H1 (cell line): Measurements from ENCODE around the gene FKBP10. TPM values are rescaled to one million over a fixed set of nuclear protein-coding genes. Genes with fewer than 3 reads are reported as not detected.

Experiments
- BACH1 ChIP-seq: IDR thresholded peaks from 2 replicates; pipeline ENCODE4 v1.6.1; 2012; ENCODE audit warnings: low read length, improper control_type of control experiment
- CBX8 ChIP-seq: fragments of 300-800, 300-1000 bp; sonication (generic); IDR thresholded peaks from 2 replicates; pipeline ENCODE4 v1.7.1; 2016; ENCODE audit warnings: low read depth, low read length, borderline replicate concordance
- TCF12 ChIP-seq: IDR thresholded peaks from 2 replicates; pipeline ENCODE4 v1.6.1; 2011; ENCODE audit warnings: low read depth, mild to moderate bottlenecking, low read length
- YY1 ChIP-seq: IDR thresholded peaks from 2 replicates; pipeline ENCODE4 v1.6.1; 2011; ENCODE audit warnings: low read depth, mild to moderate bottlenecking, low read length
- polyA plus RNA-seq, 7 experiments: library from polyadenylated mRNA; depleted of rRNA in 3 of 7; stranded (reverse) in 5 of 7; unstranded in 2 of 7; fragments of >200 nt in 5 of 7; fragments of 200-250 nt in 2 of 7; gene quantifications; 1 replicate in 5 of 7; 2 replicates in 1 of 7; 4 replicates in 1 of 7; pipeline versions ENCODE4 v1.2.1 to v1.2.3, GENCODE V29; 2011 to 2013; ENCODE audit warnings: missing spikeins in 2 of 7, mixed read lengths in 2 of 7
- total RNA-seq: library from RNA; stranded (reverse); fragmentation: NEBNext Ultra II Directional; extraction: Animal tissue kit (Norgen Biotek cat#: 25700); gene quantifications from 2 replicates; pipeline ENCODE4 v1.2.1, GENCODE V29; 2021

FKBP10 gene
- total and polyA plus RNA-seq, 2 of the 8 experiments (the other 6 are each of a cell fraction or from before 2014, with no cell fraction given) = 173 to 283 TPM

GRCh38 chr17:41773190-41773588 is 39.6 kb upstream of the FKBP10 start (continued):
- TF ChIP-seq CBX8 (no peak), YY1 (no peak), BACH1 (no peak), TCF12 (no peak)
